GM21825 (cell line): Measurements from ENCODE around the gene MYOCOS.

Experiments
- ATAC-seq: cut with Tn5 transposase; IDR thresholded peaks from one replicate; pipeline ENCODE4 v1.9.1; 2021; ENCODE audit warnings: mild to moderate bottlenecking, moderate library complexity; ENCODE audit not compliant: unreplicated experiment

Gene MYOCOS

DNA sequence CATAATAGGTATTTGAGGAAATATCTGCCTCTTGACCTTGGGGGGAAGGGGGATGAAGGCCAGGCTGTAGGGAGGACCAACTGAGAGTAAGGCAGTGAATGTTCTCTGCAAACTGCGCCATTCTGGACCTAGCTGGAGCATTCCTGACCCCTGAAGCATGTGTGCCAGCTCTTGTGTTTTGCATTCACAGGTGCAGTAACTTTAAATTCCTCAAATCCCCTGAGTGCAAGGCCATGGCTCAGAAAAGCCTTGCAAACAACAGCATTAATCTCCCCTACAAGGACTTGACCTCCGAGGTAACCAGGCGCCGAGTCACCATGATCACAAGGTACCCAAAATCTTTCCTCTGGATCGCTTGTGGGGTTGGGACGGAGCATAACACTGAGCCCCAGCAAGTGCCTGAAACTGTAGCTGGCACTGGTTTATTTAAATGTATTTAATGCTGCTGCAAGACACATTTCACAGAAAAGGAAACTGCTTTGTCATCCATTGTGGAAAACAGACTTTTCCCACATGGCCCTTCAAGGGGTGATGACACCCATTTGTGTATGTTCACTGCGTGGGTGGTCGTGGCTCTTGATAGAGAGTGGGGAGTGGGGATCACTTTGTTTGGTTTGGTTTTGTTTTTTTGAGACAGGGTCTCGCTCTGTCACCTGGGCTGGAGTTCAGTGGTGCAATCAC, 1.7 kb downstream of the MYOCOS start:
- ATAC-seq, result no peak

- ATAC-seq, result no peak
These were observed 3.2 kb downstream of the MYOCOS start for GRCh38 chr1:171625225-171625624.

DNA sequence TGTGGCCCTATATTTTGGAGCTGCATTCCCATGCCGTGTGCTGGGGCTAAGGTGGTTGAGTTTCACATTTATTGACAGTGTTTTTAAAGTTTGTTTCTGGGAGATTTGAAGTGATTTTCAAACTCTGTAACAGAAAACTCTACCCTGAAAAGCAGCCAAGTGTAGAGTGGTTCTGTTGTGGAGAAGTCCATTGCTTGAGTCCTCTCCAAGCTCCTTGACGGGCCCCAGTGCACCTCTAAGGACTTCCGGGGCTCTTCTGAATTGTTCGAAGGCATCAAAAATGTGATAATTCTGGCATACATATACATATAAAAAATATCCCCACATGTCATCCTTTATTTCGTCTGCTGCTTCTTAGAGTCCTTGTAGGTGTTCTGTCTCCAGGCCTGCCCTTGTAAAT, 5.0 kb downstream of the MYOCOS start:
- no peak for ATAC-seq

- no peak for ATAC-seq
These were observed 6.2 kb downstream of the MYOCOS start for GRCh38 chr1:171628225-171628624.

DNA sequence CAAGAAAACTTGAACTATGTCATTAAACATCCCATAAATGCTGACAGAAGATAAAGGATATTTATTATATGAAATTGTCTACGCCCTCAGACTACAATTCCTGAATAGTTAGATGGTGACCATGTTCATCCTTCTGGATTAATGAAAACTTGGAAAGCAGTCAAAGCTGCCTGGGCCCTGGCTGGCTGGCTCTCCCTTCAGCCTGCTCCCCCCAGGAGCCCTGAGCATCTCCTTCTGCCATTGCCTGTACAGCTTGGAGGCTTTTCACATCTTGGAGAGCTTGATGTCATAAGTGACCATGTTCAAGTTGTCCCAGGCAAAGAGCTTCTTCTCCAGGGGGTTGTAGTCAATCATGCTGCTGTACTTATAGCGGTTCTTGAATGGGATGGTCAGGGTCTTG, 13.6 kb downstream of the MYOCOS start:
- no peak for ATAC-seq

GRCh38 chr1:171636141-171636540, 14.1 kb downstream of the MYOCOS start:
- no peak for ATAC-seq

GRCh38 chr1:171637928-171638576, 16.0 kb downstream of the MYOCOS start:
- no peak for ATAC-seq

GRCh38 chr1:171640225-171640624, 18.2 kb downstream of the MYOCOS start:
- no peak for ATAC-seq

DNA sequence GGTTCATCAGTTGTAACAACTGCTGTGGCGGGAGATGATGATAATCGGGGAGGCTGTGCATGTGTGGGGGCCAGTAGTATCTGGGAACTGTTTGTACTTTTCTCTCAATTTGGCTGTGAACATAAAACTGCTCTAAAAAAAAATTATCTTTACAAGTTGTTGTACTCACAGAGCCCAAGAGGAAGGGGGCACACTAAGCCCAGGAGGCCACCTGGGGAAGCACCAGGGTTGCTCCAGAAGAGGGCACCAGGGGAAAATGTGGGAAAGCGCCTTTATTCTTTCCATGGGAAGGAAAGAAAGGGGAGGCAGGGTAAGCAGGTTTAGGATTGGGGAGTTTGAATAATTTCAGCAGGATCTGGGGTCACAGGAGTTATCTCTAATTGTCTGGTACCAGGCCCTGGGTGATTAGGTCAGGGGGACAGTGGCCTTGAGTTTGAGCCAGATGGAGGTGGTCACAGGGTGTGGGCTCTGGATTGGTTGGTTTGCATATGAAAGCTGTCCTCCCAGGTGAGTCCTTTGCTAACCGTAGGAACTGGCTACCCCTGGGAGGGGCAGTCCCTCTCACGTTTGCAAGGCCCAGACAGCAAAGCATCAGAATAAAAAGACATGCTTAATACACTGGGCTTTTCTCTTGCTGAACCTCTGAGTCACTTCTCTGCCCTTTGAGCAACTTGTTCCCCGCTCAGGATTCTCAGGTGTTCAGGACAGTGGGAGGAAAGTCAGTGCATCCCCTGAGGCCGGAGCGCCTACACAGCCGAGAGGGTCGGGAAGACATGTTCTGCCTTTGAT, 19.2 kb downstream of the MYOCOS start:
- ATAC-seq, result no peak

GRCh38 chr1:171642197-171642596, 20.2 kb downstream of the MYOCOS start:
- no peak for ATAC-seq

DNA sequence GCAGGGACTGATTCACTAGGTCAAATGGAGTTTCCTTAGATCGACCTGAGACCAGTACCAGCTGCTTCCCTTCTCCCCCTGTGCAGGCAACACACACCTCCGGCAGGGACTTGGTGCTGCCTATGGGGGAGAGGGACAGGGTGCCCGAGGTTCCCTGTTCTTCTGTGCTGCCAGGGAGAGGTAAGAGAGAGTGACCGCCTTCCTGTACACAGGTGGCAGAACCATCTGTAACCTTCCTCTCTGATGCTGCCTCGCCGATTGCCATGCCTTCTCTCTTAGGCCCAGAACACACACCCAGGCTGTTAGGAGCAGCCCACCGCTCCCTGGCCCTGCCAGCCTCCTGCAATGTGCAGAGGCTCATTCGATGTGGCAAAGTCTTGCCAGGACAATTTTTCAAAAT, 21.1 kb downstream of the MYOCOS start:
- no peak for ATAC-seq

GRCh38 chr1:171644805-171645483, 22.9 kb downstream of the MYOCOS start:
- no peak for ATAC-seq

GRCh38 chr1:171645553-171646248, 23.7 kb downstream of the MYOCOS start:
- ATAC-seq, result no peak

DNA sequence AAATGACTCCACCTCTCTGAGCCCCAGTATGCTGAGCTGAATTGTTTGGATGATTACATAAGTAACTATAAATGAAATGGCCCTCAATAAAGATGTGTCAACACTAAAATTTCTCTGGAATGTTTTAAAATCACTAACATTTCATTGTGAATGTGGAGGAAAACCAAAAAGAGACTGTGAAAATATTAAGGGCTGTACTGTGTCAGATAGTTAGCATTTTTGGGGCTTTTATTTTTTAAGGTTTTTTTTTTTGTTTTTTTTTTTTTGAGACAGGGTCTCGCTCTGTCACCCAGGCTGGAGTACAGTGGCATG, 24.2 kb downstream of the MYOCOS start:
- ATAC-seq, result no peak

GRCh38 chr1:171652234-171652822, 30.3 kb downstream of the MYOCOS start, which contains the start of gene MYOC:
Gene MYOC, minus strand, starts transcription at chr1:171652688. Its CDS starts 77 bp downstream, at chr1:171652611.
- no peak for ATAC-seq

- ATAC-seq, result no peak
These were observed 31.8 kb downstream of the MYOCOS start for GRCh38 chr1:171653796-171654195.

GRCh38 chr1:171654201-171654941, 32.3 kb downstream of the MYOCOS start:
- no peak for ATAC-seq

DNA sequence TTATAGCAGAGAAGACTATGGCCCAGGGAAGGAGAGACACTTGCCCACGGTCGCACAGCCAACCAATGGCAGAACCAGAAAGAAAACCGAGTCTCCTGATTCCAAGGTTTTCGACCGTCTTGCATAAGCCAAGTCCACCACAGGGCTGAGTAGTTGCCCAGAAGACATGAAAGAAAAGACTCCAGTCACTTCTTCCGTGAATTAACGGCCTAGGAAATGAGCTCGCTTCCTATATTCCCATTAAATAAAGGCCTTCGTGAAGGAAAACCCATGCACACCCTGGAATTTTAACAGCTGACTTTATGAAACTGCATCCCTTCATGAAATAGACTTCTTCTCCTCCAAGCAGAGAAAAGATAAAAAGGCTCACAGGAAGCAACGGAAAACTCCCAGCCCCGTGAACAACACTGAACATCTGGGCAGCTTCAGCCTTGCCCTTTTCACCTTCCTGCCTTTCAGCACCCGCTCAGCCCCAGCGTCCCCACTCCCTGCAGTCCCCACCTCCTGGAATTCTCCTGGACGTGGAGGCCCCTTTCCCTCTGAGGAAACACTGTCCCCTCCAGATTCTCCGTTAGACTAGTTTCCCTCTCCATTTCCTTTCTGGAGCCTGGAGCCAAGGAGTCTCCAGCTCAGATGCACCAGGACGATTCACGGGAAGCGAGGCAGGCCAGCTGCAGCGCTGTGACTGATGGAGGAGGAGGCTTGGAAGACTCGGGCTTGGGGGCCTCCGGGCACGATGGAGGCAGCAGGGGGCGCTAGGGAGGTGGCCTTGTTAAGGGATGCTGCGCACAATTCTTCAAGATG, 33.1 kb downstream of the MYOCOS start:
- no peak for ATAC-seq

GRCh38 chr1:171655746-171656116, 33.7 kb downstream of the MYOCOS start:
- no peak for ATAC-seq
